Stomach (tissue), 4 donors: ENCODE data around the gene ARF1.

ENCODE experiments used
- EP300 ChIP-seq: sonication (generic); formaldehyde crosslinking; IDR thresholded peaks from one replicate; pipeline ENCODE4 v1.6.1; 2017; ENCODE audit warnings: antibody characterized with exemption
- POLR2A ChIP-seq, 4 donors: fragments of 450-650 bp; IDR thresholded peaks; one replicate each; pipeline ENCODE4 v1.6.1; 2016; ENCODE audit warnings: antibody characterized with exemption in 4 of 4, control low read depth in 2 of 4, mild to moderate bottlenecking in 1 of 4, moderate library complexity in 1 of 4
- POLR2AphosphoS5 ChIP-seq, 3 donors: sonication (generic); formaldehyde crosslinking; IDR thresholded peaks; one replicate each; pipeline ENCODE4 v1.6.1; 2016; ENCODE audit warnings: antibody characterized with exemption in 3 of 3
- TF ChIP-seq, protein P1 (sequence below), 7 experiments: fragments of 450-650 bp in 4 of 7; fragments of 200-600 bp in 3 of 7; sonication (generic) in 3 of 7; IDR thresholded peaks; one replicate each; pipeline ENCODE4 v1.5.1; 2016 to 2019; ENCODE audit warnings: antibody characterized with exemption in 7 of 7, control low read depth in 2 of 7, mild to moderate bottlenecking in 1 of 7

DNA sequence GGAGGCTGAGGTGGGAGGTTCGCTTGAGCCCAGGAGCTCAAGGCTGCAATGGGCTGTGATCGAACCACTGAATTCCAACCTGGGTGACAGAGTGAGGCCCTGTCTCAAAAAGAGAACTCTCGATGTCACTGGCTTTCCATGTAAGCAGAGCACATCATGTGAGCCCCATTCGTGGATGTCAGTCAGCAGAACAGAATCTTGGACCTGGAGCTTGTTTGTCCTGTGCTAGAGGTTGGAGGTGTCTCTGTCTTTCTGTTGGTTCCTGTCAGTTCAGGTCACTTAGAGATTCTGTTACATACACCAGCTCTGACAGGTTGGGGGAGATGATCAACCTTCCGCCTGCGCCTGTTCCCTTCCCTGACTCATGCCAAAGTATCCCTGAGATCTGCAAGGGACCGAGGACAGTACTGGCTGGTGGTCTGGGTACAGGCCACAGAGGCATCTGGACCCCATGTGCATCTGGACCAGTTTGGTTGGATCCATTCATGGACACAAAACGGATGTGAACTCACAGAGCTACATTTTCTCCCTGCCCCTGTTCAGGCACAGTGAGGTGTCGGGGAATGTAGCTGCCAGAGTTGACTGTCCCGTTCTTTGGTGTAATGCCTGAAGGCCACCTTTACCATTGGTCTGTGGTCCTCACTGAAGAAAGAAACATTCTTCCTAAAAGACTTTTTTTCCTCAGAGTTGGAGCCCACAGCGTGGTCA is 10.0 kb downstream of the ARF1 start:
- TF ChIP-seq, protein P1, sequence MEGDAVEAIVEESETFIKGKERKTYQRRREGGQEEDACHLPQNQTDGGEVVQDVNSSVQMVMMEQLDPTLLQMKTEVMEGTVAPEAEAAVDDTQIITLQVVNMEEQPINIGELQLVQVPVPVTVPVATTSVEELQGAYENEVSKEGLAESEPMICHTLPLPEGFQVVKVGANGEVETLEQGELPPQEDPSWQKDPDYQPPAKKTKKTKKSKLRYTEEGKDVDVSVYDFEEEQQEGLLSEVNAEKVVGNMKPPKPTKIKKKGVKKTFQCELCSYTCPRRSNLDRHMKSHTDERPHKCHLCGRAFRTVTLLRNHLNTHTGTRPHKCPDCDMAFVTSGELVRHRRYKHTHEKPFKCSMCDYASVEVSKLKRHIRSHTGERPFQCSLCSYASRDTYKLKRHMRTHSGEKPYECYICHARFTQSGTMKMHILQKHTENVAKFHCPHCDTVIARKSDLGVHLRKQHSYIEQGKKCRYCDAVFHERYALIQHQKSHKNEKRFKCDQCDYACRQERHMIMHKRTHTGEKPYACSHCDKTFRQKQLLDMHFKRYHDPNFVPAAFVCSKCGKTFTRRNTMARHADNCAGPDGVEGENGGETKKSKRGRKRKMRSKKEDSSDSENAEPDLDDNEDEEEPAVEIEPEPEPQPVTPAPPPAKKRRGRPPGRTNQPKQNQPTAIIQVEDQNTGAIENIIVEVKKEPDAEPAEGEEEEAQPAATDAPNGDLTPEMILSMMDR (IDR thresholded peaks at IDR 0.05) = no peak
- TF ChIP-seq POLR2A (IDR thresholded peaks at IDR 0.05) (no peak), EP300 (no peak), POLR2AphosphoS5 (IDR thresholded peaks at IDR 0.05) (no peak)
